Measurements from ENCODE around the gene SHANK2.

DNA sequence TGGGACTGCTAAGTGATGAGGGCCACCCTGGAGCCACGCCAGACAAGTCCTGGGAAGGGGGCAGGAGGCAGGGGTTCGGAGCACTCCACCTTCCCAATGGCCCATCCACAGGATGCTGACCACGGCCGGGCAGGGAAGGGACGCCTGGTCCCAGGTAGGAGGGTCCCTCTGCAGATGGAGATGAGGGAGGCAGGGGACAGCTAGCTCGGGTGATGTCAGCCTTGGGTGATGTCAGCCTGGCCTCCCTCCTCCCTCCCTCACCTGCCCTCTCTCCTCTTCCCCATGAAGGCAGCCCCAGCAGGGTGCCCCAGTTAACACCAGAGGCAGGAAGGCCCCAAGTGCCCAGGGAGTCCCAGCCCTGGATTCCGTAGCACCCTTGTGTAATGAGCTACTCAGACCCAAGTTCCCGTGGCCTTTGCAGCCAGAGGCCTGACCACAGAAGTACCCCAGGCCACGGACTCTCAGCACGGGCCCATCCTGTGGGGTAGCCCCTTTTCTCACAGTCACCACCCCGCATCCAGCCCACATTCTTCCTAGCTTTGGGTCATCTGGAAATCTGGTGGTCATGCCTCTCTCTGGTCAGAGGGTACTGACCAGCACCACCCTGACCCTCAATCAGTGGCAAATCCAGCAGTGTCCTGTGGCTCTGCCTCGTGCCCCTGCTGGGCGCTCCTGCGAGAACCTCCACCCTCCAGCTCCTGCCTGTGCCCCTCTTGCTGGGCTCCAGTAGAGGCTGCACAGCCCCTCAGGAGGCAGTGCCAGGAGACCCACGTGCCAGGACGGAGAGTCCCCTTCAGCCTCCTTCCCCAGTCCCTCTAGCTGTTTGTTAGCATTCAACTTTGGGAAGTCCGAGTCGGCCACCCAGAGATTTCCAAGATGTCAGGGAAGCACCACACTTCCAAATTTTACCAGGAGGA is 47.4 kb downstream of the SHANK2 start:
- TF ChIP-seq, protein P1, sequence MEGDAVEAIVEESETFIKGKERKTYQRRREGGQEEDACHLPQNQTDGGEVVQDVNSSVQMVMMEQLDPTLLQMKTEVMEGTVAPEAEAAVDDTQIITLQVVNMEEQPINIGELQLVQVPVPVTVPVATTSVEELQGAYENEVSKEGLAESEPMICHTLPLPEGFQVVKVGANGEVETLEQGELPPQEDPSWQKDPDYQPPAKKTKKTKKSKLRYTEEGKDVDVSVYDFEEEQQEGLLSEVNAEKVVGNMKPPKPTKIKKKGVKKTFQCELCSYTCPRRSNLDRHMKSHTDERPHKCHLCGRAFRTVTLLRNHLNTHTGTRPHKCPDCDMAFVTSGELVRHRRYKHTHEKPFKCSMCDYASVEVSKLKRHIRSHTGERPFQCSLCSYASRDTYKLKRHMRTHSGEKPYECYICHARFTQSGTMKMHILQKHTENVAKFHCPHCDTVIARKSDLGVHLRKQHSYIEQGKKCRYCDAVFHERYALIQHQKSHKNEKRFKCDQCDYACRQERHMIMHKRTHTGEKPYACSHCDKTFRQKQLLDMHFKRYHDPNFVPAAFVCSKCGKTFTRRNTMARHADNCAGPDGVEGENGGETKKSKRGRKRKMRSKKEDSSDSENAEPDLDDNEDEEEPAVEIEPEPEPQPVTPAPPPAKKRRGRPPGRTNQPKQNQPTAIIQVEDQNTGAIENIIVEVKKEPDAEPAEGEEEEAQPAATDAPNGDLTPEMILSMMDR (IDR thresholded peaks at IDR 0.05; ENCODE audit: low read length), result no peak
- TF ChIP-seq EZH2phosphoT487 (IDR thresholded peaks at IDR 0.05; ENCODE audit: low read length) (no peak), EZH2 (optimal IDR thresholded peaks at IDR 0.05; ENCODE audit: low read depth, low read length) (no peak)

Measured in MM.1S (cell line).